AG09309 (cell line): Measurements from ENCODE around the gene NRP2.

ENCODE experiments used
- DNase-seq: peaks from one replicate; pipeline ENCODE4 v3.0.0-alpha.2; 2010; ENCODE audit warnings: low read depth
- H3K4me3 ChIP-seq: 2 replicates; pipeline ENCODE4 v1.5.1; 2011; ENCODE audit warnings: mild to moderate bottlenecking, low read depth, low read length, moderate library complexity; ENCODE audit not compliant: control insufficient read depth
- TF ChIP-seq, protein P1 (sequence below): IDR thresholded peaks from 2 replicates; pipeline ENCODE4 v1.5.1; 2011; ENCODE audit warnings: mild to moderate bottlenecking, low read depth, low read length, inconsistent platforms; ENCODE audit not compliant: insufficient read depth, control insufficient read depth; ENCODE audit errors: missing control alignments

Gene NRP2

DNA sequence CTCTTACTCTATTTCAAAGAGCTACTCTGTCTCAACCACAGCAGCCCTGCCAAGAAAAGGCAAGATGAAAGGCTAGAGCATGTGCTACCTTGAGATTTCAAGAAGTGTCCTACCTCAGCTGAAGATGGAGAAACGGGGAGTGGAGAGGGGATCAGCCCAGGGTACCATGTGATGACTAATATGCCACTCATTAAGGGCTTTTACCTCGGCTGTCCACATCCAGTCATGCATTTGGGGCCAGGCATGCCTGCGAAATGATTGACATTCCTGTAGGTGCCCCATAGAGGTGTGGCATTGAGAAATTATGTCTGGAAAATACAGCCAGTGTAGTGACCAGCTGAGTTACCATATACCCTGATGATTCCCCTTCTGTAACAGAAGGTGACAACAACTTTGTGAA is 96.1 kb downstream of the NRP2 start:
- no peak overlapping the region for H3K4me3 ChIP-seq
- no peak for DNase-seq
- TF ChIP-seq, protein P1, sequence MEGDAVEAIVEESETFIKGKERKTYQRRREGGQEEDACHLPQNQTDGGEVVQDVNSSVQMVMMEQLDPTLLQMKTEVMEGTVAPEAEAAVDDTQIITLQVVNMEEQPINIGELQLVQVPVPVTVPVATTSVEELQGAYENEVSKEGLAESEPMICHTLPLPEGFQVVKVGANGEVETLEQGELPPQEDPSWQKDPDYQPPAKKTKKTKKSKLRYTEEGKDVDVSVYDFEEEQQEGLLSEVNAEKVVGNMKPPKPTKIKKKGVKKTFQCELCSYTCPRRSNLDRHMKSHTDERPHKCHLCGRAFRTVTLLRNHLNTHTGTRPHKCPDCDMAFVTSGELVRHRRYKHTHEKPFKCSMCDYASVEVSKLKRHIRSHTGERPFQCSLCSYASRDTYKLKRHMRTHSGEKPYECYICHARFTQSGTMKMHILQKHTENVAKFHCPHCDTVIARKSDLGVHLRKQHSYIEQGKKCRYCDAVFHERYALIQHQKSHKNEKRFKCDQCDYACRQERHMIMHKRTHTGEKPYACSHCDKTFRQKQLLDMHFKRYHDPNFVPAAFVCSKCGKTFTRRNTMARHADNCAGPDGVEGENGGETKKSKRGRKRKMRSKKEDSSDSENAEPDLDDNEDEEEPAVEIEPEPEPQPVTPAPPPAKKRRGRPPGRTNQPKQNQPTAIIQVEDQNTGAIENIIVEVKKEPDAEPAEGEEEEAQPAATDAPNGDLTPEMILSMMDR: no peak

DNA sequence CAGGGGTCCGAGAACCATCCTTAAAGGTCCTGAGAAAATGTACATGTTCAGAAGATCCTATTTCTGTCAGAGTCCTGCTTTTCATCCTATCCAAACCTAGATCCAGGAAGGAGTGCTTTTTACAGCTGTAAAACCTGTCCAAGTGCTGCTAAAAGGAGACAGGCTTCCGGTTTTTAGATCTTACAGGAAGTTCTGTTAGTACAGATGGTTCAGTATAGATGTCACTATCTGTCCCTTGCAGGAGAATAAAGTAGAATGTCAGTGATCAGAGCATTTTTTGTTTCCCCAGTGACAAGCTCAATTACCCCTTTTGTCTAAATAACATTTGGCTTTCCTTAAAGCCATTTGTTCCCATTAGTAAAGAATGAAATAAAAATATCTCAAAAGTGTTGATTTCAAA is 98.3 kb downstream of the NRP2 start:
- DNase-seq: no peak
- no peak overlapping the region for H3K4me3 ChIP-seq

DNA sequence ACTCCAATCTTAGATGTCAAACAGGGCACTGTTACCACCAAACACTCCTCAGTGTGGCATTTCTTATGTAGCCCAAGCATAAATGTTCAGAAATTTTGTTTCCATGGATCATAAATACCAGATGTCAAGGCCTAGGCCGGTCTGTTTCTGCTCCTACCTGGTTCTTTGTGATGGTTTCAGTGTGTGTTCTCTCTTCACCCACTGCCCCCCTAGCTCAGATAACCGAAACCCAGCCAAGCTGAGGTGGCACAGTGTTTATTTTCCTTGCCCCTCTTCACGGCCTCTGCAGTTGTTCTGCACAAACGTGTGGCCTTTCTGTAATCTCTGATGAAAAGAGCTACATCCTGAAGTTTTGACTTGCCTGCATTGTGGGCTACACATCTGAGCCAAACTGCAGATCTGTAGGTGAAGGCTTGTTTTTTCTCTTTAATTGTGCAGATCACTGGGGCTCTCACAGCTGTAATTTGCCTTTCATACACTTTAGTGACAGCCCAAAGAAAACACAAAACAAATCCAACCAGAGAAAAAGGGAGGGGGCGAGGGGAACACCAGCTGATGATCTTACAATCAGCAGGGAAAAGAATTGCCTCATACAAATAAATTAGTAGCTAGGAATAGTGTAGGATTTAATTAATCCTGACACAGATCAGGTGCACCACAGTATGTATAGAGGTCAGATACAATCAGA is 99.1 kb downstream of the NRP2 start:
- TF ChIP-seq, protein P1: no peak
- no peak overlapping the region for H3K4me3 ChIP-seq
- DNase-seq: no peak

More for the DNA sequence above, 98.3 kb downstream of the NRP2 start:
- TF ChIP-seq, protein P1: no peak

DNA sequence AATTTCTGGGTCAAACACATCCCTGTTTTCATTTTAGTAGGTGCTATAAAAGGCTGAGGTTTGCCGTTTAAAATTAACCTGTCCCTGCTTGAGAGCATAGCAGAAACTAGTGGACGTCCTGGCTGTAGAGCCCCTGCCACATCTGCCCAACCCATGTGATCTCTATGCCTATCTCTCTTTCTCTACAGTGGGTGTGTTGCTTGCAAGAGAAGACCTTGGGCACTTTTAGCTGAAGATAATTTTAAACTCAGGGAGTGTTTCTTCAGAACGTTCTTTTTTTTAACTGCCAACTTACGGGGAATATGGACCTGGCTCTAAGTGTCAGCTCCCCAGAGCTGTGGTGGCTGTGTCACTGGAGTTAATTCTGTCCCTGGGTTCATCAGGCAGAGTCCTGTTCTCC is 100.6 kb downstream of the NRP2 start:
- DNase-seq: no peak
- H3K4me3 ChIP-seq: no peak overlapping the region
- TF ChIP-seq, protein P1: no peak

DNA sequence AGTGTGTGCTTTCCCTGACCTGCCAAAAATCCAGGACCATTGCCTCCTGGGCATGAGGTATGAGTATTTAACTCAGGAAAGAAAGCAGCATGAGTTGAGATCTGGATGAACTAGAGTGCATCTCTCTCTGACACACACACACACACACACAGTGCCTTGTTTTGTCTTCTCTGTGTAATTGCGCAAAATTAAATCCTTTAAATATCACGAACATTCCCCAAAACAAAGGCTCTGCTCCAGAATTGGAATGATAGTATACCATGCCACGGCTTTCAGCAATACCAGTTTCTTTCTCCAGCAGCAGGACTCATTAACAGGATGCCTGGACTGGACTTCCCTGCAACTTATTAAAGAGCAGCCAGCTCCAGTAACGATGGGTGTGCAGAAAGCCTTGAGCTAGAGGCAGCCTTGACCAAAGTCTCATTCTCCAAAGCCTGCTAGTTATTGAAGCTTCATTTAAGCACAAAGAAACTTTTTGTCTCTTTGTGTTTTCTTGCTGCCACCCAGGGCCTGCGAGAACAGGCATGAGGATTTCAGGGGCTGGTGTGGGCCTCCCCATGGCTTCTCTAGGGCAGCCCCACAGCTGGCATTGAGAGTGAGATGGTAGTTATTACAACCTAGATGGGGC is 101.7 kb downstream of the NRP2 start:
- no peak for DNase-seq
- TF ChIP-seq, protein P1: no peak
- no peak overlapping the region for H3K4me3 ChIP-seq

DNA sequence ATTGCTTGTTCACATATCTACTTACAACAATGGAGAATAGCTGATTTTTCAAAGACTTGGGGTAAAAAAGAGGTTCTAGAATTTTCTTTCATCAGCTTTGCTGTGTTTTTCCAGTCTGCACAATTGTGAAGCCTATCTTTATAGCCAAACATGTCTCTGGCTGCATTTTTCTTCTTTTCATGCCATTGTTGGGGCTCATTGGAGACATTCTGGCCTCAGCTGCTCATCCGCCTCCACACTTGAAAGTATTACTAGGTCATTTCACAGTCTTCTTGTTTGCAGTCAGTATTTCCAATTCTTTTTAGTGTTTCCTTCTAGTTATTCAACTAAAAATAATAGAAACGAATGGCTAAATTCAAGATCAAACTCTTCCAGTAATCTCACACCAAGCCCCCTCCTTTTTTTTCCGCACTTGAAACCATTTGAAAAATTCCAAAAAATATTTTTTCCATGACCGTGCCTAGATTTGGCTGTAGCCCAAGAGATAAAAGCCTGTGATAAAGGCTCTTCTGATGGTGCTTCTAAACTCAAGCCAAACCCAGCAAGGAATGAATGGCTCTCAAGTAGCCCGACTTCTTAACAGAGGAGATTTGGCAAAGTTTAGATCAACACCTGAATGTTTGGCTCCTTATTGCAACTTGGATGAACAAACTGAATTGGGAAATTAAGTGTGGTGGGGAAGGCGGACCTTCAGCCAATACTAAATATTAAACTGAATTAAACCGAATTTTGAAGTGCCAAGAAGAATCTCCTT is 103.4 kb downstream of the NRP2 start:
- TF ChIP-seq, protein P1: no peak
- DNase-seq: no peak
- H3K4me3 ChIP-seq: no peak overlapping the region
